Renal cortical epithelial cell (primary cell): ENCODE measurements around the gene CLTC. TPM values are rescaled to one million over a fixed set of nuclear protein-coding genes. Genes with fewer than 3 reads are reported as not detected.

ENCODE experiments used
- DNase-seq: peaks from one replicate; pipeline ENCODE4 v3.0.0-alpha.2; 2011; ENCODE audit warnings: low read depth
- total RNA-seq: library from RNA; depleted of rRNA; stranded (reverse); fragments of >200 nt; gene quantifications from 2 replicates; pipeline ENCODE4 v1.2.3, GENCODE V29; 2014

CLTC gene
- total RNA-seq, 1 donor from 2014 or later, result 1,044 TPM

GRCh38 chr17:59683283-59683682 lies 63.6 kb downstream of the CLTC start:
- no peak for DNase-seq

DNA sequence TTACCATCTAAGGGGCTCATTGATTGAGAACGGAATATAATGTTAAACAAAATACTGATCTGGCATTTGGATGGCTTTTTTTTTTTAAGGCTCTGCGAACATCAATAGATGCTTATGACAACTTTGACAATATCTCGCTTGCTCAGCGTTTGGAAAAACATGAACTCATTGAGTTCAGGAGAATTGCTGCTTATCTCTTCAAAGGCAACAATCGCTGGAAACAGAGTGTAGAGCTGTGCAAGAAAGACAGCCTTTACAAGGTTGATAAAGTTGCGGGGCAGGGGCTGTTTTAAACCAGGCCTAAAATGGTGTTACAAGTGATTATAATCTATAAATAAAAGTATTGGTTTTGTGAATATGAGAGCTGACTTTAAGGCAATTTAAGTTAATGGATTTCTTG lies 65.3 kb downstream of the CLTC start:
- DNase-seq, result no peak

GRCh38 chr17:59688008-59688407 lies 68.3 kb downstream of the CLTC start:
- DNase-seq, result peak; percentile 36

GRCh38 chr17:59688496-59688895 lies 68.8 kb downstream of the CLTC start:
- no peak for DNase-seq

DNA sequence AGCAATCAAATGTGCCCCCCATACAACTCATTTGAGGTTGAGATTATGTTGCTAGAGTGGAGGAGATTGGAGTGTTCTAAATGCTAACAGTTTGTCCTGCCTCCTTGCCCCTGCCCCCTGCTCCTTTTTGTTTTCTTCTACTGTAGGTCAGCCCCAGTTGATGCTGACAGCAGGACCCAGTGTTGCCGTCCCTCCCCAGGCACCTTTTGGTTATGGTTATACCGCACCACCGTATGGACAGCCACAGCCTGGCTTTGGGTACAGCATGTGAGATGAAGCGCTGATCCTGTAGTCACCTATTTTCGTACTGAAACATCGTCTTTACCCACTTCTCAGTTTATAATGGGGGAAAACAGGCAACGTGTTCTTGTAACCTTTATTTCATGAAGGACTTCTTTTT lies 73.9 kb downstream of the CLTC start:
- no peak for DNase-seq

GRCh38 chr17:59694344-59694743 lies 74.6 kb downstream of the CLTC start:
- DNase-seq, result no peak

DNA sequence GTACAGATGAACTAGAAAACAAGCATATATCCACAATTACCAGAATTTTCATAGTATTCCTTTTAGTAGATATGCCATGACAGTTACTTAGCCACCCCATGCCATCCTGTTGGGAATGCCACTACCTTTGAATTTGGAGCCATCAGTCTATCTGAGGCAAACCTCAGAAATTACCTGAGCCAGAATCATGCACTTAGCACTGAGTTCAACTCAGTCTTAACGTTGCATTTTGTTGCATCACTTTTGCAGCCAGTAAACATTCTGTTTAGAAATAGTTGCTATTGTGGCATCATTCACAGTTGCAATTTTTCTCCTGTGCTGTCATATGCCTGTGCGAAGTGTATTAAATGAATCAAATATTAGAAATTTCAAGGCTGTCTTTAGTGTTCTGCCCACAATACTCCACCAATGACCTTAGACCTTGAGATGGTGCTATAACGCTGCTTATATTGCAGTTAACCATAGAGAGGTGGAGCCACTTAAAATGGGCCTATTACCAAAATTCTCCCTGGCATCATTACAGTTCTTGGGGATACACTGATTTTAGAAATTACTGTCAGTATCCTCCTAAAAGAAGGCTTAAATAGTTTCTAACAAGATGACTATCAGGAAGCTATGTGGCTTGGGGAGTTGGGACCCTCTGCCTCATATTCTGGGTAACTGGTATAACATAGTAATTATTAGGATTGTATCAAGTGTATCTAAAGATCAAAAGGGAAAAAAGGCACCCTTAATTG lies 76.4 kb downstream of the CLTC start:
- DNase-seq, result no peak

- no peak for DNase-seq
These were observed 77.1 kb downstream of the CLTC start for GRCh38 chr17:59696682-59697277.

DNA sequence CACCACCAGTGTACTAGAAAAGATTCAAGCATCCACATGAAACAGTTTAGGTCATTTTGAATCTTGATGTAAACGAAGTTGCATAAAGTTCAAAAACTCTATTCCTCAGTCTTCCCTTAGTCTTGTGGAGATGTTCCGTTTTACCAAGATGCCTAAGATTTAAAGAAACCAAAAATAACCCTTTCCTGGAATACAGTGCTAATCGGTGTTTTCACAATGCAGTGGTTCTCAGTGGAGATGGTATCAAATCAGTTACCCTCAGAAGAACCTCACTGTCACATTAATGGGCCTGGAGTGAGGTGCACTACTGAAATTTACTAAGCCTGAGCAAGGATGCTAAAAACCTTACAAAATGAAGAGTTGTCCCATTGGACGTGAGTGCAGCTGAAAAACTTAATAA lies 78.4 kb downstream of the CLTC start:
- no peak for DNase-seq

DNA sequence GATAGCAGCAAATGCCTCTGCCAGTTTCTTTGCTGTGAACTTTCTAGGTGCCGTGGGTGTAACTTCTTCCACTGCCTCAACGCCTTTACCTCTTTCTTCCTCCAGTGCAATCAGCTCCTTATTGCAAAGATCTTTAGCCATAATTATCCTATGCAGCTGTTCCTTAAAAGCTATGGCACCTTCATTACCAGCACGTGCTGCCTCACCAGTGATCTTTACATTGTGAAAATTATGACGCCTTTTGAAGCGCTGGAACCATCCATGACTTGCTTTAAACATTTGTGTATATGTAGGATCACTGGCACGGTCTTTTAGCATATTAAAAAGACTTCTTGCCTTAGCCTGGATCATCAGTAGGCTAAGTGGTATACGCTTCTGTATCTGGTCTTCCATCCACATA lies 79.5 kb downstream of the CLTC start:
- DNase-seq, result no peak

- DNase-seq, result no peak
These were observed 80.1 kb downstream of the CLTC start for GRCh38 chr17:59699786-59700185.

- DNase-seq, result no peak
These were observed 82.6 kb downstream of the CLTC start for GRCh38 chr17:59702304-59702703.

DNA sequence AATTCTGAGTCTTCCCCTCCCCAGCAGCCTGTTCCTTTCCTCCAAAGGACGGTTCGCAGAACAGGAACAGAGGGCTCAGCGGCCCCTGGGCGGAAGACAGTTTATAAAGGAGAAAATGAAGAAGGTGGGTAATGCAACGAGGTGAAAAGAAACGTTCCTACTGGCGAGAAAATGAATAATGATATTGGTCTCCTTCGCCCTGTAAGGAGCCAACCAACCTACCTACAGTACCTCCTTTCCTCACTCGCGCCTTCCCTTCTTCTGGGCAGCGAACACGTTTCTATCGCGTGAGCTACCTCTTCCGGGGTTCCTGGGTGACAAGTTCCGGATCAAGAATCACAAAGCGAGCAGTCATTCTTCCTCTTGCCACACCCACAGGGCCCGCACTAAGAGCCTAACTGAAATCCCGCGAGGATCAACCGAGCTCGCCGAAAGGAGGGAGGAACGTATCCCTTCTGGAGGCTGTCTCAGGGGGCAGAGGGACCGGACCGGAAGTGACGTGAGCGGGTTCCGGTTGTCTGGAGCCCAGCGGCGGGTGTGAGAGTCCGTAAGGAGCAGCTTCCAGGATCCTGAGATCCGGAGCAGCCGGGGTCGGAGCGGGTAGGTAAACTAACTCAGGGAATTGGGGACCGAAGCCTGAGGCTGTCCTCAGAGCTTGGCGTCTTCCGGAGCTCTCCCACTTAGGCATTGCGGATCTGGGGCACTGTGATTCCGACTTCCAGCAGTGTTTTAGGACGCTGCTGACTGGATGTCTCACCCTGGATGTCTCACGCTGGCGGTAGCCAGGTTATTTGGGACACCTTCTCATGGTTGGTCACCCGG lies 87.7 kb downstream of the CLTC start, which contains the start of the genes PTRH2 and VMP1:
Gene PTRH2 (minus strand): TSS at position 282 of the 822 bp plus-strand sequence. CDS start 9,452 bp downstream, outside the sequence.
Gene VMP1 (plus strand): TSS at position 506 of the 822 bp plus-strand sequence. CDS start 23,793 bp downstream, outside the sequence.
- DNase-seq, result peak; percentile 99

DNA sequence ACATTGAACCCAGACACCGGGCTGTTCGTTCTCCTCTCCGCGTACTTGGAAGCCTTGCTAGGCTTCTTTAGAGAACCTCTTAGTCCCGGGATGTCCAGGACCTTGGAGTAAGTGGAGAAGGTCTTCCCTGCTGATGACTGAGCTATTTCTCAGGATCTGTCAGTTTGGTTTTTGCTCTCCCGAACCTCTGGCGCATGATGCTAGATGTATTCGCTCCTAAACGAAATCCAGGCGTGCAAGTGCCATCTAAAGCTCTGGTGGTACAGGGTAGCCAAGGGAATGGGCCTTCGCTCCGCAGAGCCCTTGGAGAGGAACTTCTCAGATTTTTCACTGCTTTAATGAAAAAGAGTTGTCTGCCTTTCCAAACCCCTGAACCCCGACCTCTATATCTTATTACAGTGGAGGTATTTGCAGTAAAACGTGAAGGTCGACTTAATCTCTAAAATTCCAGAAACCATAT lies 88.3 kb downstream of the CLTC start:
- DNase-seq, result no peak

DNA sequence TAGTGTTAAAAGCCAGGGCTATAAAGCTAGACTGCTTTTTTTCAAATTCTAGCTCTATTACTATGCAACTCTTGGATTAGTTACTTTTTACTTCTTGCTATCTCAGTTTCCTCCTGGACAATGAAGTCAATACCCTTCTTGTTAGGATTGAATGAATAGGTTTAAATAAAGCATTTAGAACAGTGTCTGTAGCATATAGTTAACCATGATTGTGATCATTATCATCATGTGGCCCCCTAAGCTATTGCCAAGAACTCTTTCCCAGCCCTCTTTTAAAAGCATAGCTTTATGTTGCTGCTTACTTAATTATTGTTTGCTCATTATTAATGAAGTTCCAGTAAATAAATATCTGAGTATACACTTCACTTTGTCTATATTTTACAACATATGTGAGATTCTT lies 92.2 kb downstream of the CLTC start:
- no peak for DNase-seq

- DNase-seq, result no peak
These were observed 93.2 kb downstream of the CLTC start for GRCh38 chr17:59712862-59713261.

DNA sequence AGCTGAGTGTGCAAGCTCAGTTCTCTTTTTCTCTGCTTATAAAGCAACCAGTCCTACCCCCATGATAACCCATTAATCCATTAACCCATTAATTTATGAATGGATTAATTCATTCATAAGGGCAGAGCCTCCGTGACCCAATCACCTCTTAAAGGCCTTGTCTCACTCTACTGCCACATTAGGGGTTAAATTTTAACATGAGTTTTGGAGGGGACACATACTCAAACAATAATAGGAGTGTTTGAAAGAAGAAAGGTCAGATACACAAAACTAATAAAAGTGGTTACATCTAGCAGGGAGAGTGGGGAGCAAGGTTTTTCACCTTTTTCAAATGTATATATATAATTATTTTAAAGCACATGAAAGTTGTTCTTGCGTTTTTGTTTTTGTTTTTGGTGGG lies 94.6 kb downstream of the CLTC start:
- DNase-seq, result no peak

DNA sequence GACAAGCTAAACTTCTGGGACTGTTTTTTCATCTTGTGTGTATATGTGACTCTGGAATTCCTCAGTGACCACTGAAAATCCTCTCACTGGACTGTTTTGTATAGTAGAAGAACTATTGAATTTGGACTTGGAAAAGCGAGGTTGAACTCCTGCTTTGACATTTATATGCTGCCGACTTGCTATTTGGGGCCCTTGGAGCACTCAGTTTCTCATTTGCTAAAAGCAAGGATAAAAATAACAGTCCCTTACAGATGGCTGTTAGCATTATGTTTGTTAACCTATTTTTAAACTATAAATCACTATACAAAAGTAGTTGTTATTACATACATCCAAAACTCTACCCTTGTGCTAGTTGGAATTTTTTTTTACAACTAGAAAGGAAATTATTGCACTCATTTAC lies 96.7 kb downstream of the CLTC start:
- DNase-seq, result no peak

DNA sequence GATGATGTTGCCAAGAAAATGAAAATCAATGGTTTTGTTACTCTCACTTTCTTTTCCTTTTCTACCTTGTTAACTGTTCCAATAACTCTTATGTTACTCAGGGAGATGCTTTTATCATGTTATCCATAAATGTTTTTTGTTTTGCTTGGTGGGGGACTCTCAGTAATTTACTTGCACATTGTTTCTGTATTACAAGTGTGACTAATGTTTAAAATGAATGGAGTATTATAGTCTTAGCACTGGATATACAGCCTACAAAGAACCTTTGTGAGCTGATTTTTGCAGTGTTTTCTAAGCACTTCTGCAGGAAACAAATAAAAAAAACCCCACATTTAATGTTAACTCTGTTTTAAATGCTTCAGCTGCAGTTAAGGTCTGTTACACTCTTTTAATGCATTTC lies 99.8 kb downstream of the CLTC start:
- DNase-seq, result no peak

GRCh38 chr17:59722623-59723022 lies 102.9 kb downstream of the CLTC start:
- no peak for DNase-seq

- no peak for DNase-seq
These were observed 103.3 kb downstream of the CLTC start for GRCh38 chr17:59723041-59723440.

DNA sequence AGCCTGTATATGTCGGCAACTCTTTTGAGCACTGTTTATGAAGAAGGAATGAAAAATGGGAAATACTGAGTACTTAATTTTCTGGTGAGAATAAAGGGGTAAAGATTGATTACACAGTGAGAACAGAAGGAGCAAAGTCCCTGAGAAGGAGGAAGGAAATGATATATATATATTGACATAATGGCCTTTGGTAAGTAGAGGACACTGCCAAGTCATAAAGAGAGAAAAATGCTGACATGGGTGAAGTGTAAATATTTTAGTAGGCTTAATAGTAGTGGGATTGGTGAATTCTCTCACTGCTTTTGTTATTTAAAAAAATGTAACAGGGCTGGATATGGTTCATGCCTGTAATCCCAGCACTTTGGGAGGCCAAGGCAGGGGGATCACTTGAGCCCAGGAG lies 103.9 kb downstream of the CLTC start:
- DNase-seq, result no peak

GRCh38 chr17:59725691-59726090 lies 106.0 kb downstream of the CLTC start:
- DNase-seq, result peak; percentile 42
